Measurements from ENCODE around the gene DLG4.

Gene DLG4

GRCh38 chr17:7226721-7227710 is 7.4 kb upstream of the DLG4 start:
- DNase-seq: no peak

DNA sequence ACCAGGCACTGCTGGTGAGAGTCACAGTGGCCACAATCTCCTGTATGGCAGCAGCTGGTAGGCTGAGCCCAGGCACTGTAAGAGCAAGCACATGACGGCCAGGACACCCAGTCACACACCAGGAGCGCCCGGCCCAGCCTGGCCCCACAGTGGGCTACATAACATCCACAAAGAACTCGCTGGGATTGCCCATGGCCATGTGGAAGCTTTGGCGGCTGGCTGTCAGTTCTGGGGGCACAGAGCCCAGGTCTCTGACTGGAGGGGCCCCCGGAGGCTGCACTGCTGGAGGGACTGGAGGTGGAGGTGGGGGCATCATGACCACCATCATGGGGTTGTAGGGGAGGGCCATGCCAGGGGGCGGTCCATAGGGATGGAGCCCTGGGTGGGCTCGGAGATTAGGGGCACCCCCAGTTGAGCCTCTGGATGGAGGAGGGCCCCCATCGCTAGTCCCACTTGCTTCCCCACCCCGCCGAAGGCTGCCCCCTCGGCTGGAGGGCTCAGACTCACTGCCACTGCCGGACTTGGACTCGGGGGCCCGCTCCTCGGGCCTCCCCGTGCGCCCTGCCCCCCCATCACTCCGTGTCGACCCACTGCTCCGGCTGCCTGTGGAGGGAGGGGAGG is 6.2 kb upstream of the DLG4 start:
- no peak for DNase-seq

GRCh38 chr17:7224661-7225111 is 5.0 kb upstream of the DLG4 start:
- DNase-seq: no peak

DNA sequence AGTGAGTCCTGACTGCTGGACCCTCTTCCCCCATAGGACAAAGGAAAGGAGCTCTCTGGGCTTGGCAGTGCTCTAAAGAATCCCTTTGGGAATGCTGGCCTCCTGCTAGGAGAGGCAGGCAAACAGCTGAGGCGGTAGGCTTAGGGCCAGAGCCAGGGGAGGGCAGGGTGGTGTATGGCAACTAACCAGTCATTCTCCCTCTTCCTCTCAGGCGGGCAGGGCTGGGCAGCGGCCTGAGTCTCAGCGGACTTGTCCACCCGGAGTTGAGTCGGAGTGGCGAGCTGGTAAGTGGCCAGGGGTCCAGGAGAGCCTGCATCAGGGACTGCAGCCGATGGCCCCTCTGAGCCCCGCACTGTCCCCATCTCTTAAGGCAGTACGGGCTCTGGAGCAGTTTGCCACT is 4.5 kb upstream of the DLG4 start:
- DNase-seq: no peak

GRCh38 chr17:7223375-7223774 is 3.7 kb upstream of the DLG4 start:
- no peak for DNase-seq

GRCh38 chr17:7222972-7223292 is 3.3 kb upstream of the DLG4 start:
- DNase-seq: no peak

- no peak for DNase-seq
These were observed 2.7 kb upstream of the DLG4 start for GRCh38 chr17:7222093-7222971.

GRCh38 chr17:7221278-7222092 is 1.8 kb upstream of the DLG4 start:
- DNase-seq: no peak

GRCh38 chr17:7220593-7221277 is 1.1 kb upstream of the DLG4 start:
- peak; percentile 4 for DNase-seq

DNA sequence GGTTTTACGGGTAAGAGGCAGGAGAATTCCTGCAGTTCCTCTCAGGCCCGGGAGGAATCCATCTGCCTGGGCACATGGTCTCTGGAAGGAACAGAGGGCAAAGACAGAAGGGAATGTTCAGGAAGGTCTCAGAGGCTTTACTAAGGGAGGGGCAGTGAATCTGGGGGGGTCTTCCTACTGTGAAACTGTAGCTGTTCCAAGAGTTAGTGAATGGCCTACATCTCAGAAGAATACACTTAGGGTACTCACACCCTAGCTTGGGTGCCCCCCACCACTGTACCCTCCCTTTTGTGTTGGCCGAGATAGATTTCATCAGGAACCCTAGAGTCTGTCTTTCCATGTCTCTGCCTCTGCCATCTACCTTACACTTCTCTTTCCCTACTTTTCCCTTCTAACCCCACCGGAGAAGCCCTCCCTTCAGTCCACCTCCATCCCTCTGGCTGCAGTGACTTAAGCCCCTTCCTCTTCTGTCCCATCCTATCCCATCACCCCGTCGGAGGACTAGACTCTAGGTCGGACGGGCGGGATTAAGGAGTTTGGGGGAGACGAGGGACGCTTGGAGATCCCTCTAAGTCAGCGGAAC is 316 bp downstream of the DLG4 start:
- DNase-seq: no peak

DNA sequence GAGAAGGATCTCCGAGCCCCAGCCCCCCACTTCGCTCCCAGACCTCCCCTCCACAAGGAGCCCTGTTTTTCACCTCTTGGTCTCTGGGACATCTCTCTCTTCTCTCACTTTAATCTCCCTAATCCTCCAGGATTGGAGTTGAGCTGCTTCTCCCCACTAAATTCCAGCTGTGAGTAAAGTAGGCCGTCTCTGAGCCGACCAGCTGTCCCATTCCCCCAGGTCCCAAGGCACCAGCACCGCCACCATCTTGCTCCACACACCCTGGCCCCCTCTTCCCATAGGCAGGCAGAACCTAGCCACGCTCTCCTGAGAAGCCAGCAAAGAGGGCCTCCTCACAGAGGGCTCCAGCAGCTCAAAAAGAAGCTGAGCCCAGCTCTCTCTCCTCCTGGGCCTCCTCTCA is 878 bp downstream of the DLG4 start:
- DNase-seq: no peak

DNA sequence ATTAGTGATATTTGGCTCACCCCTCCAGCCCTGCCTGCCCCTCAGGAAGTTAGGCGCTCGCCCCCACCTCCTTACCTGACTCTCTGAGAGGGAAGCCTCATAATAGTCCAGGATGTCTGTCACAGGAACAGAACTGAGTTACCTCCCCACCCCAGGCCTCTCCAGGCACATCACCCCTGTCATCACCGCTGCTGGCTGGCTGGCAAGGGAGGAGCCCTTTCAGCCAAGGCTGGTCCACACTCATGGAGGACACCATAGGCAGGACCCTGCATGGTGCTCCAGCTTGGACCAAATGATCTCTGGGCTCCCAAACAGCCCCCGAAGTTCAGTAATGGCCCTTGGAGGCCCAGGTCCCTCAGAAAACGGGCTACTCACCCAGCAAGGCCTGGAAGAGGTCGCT is 1.5 kb downstream of the DLG4 start:
- DNase-seq: no peak

- DNase-seq: no peak
These were observed 2.3 kb downstream of the DLG4 start for GRCh38 chr17:7217113-7217987.

- DNase-seq: no peak
These were observed 3.2 kb downstream of the DLG4 start for GRCh38 chr17:7216242-7217112.

DNA sequence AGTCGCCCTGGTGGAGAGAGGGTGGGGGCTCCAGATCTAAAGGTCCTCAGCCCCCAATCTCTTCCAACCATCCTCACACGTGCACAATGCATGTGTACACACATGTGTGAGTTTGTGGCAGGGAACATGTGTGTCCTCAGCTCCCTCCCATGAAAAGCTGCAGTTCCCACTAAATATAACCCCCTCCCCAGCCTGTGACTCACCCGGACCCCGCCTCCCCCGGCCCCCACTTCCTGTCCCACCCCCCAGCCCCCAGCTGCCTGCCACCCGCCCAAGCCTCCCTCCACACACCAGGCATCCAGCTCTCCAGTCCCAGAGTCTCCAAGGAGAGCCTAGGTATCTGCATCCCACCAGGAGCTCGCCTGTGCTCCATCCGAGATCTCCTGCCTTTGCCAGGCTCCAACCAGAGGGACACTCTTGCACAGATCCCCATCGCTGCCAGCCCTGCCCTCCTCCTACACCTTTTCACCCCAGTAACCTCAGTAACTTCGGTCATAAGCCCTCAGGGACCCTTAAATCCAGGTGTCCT is 3.9 kb downstream of the DLG4 start:
- no peak for DNase-seq

GRCh38 chr17:7215136-7215638 is 4.4 kb downstream of the DLG4 start:
- DNase-seq: no peak

DNA sequence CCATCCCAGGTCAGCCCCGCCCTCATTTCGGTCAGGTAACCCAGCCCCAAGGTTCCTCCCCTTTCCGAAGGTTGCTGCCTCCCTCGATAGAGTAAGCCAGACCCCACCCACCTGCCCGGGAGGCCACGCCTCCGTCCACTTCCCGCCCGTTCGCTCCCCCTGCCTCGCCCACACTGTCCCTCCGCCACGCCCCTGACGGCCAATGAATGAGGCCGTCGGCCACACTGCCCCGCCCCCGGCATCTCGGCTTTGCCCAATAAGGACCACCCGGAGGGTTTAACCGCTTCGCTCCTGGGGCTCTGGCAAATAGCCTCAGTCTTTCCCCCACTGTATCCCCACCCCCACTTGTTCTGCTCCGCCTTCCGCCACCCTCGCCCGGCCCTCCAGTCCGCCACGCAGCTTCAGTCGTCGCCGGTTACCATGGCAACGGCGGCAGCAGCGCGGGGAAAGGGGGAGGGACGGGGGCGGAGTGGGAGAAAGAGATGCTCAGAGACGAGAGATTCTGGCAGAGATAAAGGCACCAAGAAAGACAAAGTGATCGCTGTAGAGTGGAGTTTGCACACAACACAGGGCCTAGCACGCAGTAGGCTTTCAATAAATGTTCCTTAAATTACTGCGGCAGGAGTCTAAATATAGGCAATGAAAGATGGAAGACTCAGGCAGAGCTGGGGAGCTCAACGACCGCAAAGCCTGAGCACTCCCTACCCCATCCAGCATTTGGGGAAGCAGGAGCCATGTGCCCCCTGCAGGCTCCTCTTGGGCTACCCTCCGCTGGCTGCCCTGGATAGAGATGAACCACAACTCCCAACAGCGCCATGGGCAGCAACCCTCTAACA is 5.1 kb downstream of the DLG4 start:
- DNase-seq: peak; percentile 58

DNA sequence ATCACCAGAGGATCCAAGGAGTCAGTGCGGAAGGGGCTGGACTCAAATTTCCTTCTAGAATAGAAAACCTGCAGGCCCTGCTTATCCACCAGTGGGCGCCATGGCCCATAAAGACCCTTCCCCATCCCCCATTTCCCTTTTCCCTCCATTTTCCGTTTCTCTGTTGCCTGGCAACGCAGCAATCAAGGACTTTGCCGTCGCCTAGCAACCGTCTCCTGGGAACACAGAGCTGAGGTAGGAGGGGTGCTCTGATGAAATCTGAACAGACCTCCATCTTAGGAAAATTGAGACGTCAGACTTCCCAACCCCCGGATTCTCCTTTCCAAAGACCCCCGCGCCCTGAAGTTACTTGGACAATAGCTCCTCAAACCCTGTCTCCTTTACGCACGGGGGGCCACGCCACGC is 5.7 kb downstream of the DLG4 start:
- DNase-seq: no peak

Measured in GF-D8 (cell line).